DOHH2 (cell line): ENCODE data around the gene XPOT.

Source experiments
- H3F3A ChIP-seq: fragments of 200-600 bp; sonication (generic), shearing (Covaris generic); 2 replicates; pipeline ENCODE4 v1.6.0; 2016; ENCODE audit warnings: antibody characterized with exemption, mild to moderate bottlenecking; ENCODE audit not compliant: control insufficient read depth, insufficient read depth
- H3K27ac ChIP-seq: fragments of 200-600 bp; sonication (generic); 2 replicates; pipeline ENCODE4 v1.5.1; 2014; ENCODE audit warnings: low read depth, mild to moderate bottlenecking, low read length, moderate library complexity
- H3K27me3 ChIP-seq: fragments of 200-600 bp; sonication (generic); 2 replicates; pipeline ENCODE4 v1.6.1; 2014; ENCODE audit warnings: mild to moderate bottlenecking, low read length, mixed read lengths; ENCODE audit not compliant: control insufficient read depth
- H3K36me3 ChIP-seq: fragments of 200-600 bp; sonication (generic); 2 replicates; pipeline ENCODE4 v1.6.1; 2014; ENCODE audit warnings: mild to moderate bottlenecking, low read length, moderate library complexity, mixed read lengths; ENCODE audit not compliant: control insufficient read depth
- H3K4me1 ChIP-seq: fragments of 200-600 bp; sonication (generic); 2 replicates; pipeline ENCODE4 v1.6.1; 2014; ENCODE audit warnings: mild to moderate bottlenecking, low read length, mixed read lengths; ENCODE audit not compliant: control insufficient read depth
- H3K4me2 ChIP-seq: fragments of 200-600 bp; sonication (generic); 2 replicates; pipeline ENCODE4 v1.6.0; 2014; ENCODE audit warnings: mild to moderate bottlenecking, low read length, moderate library complexity
- H3K4me3 ChIP-seq: fragments of 200-600 bp; sonication (generic); 2 replicates; pipeline ENCODE4 v1.5.1; 2014; ENCODE audit warnings: mild to moderate bottlenecking, low read length, mixed read lengths
- H3K79me2 ChIP-seq: fragments of 200-600 bp; sonication (generic); 2 replicates; pipeline ENCODE4 v1.6.1; 2014; ENCODE audit warnings: mild to moderate bottlenecking, low read length, mixed read lengths; ENCODE audit not compliant: control insufficient read depth
- H3K9me2 ChIP-seq: fragments of 200-600 bp; sonication (generic); replicated peaks from 2 replicates; pipeline ENCODE4 v1.6.1; 2014; ENCODE audit warnings: mild to moderate bottlenecking, low read length, mixed read lengths; ENCODE audit not compliant: control insufficient read depth
- H3K9me3 ChIP-seq: fragments of 200-600 bp; sonication (generic); 2 replicates; pipeline ENCODE4 v1.6.1; 2014; ENCODE audit warnings: antibody characterized with exemption, low read length, mixed read lengths; ENCODE audit not compliant: control insufficient read depth, insufficient read depth
- H4K20me1 ChIP-seq: fragments of 200-600 bp; sonication (generic); 2 replicates; pipeline ENCODE4 v1.6.0; 2014; ENCODE audit warnings: low read depth, mild to moderate bottlenecking, antibody characterized with exemption, low read length, moderate library complexity; ENCODE audit not compliant: control insufficient read depth, insufficient read depth
- EZH2phosphoT487 ChIP-seq: fragments of 200-600 bp; sonication (generic); IDR thresholded peaks from 2 replicates; pipeline ENCODE4 v1.6.1; 2017; ENCODE audit warnings: borderline replicate concordance, mild to moderate bottlenecking, antibody characterized with exemption, low read length, moderate library complexity, mixed read lengths
- TF ChIP-seq, protein P1 (sequence below): fragments of 200-600 bp; sonication (generic); IDR thresholded peaks from one replicate; pipeline ENCODE4 v1.5.1; 2014; ENCODE audit warnings: antibody characterized with exemption, mild to moderate bottlenecking, low read depth, low read length; ENCODE audit not compliant: poor library complexity, severe bottlenecking

Gene XPOT

DNA sequence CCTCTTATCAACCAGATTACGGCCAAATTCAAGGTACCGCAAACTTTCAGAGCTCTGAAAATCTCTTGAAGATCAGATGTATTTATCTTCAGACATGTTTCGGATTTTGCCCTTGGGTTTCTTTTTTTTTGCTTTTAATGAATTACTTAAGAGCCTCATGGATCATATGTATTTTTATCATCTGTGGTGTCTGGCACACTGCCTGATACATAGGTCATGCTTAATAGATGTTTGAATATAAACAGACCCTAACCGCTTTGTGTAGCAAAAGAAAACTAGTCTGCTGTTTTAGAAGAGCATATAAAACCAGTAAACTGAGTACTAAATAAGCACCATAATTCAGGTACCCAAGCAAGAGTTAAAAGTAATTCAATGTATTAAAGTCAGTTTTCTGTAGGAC lies 27.6 kb downstream of the XPOT start:
- H3K27ac ChIP-seq, result no peak overlapping the region
- H3K4me2 ChIP-seq, result no peak overlapping the region
- H3K4me3 ChIP-seq, result no peak overlapping the region
- no peaks in the 10 kb centered on the region for H3K79me2 ChIP-seq
- H3K4me1 ChIP-seq, result no peaks in the 10 kb centered on the region
- no peaks in the 10 kb centered on the region for H3K27me3 ChIP-seq
- H3K36me3 ChIP-seq, result peaks cover 92% of the 10 kb centered on the region
- H3K9me3 ChIP-seq, result no peaks in the 10 kb centered on the region
- H3F3A ChIP-seq, result no peaks in the 10 kb centered on the region
- H3K9me2 ChIP-seq, result no peaks in the 10 kb centered on the region
- H4K20me1 ChIP-seq, result no peaks in the 10 kb centered on the region; the same call in 1 of the 2 replicates
- TF ChIP-seq EZH2phosphoT487, result no peak
- TF ChIP-seq, protein P1, sequence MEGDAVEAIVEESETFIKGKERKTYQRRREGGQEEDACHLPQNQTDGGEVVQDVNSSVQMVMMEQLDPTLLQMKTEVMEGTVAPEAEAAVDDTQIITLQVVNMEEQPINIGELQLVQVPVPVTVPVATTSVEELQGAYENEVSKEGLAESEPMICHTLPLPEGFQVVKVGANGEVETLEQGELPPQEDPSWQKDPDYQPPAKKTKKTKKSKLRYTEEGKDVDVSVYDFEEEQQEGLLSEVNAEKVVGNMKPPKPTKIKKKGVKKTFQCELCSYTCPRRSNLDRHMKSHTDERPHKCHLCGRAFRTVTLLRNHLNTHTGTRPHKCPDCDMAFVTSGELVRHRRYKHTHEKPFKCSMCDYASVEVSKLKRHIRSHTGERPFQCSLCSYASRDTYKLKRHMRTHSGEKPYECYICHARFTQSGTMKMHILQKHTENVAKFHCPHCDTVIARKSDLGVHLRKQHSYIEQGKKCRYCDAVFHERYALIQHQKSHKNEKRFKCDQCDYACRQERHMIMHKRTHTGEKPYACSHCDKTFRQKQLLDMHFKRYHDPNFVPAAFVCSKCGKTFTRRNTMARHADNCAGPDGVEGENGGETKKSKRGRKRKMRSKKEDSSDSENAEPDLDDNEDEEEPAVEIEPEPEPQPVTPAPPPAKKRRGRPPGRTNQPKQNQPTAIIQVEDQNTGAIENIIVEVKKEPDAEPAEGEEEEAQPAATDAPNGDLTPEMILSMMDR, result no peak

DNA sequence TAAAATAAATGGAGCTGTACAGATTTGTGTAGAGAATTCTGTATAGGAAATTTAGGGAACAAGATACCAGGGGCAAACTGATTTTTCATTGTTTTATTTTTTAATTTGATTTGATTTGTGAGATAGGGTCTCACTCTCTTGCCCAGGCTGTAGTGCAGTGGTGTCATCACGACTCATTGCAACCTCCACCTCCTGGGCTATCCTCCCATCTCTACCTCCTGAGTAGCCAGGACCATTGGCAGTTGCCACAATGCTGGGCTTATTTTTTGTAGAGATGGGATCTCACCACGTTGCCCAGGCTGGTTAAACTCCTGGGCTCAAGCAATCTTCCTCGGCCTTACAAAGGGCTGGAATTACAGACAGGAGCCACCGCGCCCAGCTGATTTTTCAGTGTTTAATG lies 29.7 kb downstream of the XPOT start:
- Histone ChIP-seq H3K4me2 (no peak overlapping the region), H4K20me1 (no peaks in the 10 kb centered on the region; the same call in 1 of the 2 replicates), H3K9me3 (no peaks in the 10 kb centered on the region), H3F3A (no peaks in the 10 kb centered on the region), H3K27me3 (no peaks in the 10 kb centered on the region), H3K4me1 (no peaks in the 10 kb centered on the region), H3K4me3 (no peak overlapping the region), H3K36me3 (peaks cover 96% of the 10 kb centered on the region), H3K79me2 (no peaks in the 10 kb centered on the region), H3K9me2 (no peaks in the 10 kb centered on the region), H3K27ac (no peak overlapping the region)
- TF ChIP-seq, protein P1, result no peak
- TF ChIP-seq EZH2phosphoT487, result no peak

DNA sequence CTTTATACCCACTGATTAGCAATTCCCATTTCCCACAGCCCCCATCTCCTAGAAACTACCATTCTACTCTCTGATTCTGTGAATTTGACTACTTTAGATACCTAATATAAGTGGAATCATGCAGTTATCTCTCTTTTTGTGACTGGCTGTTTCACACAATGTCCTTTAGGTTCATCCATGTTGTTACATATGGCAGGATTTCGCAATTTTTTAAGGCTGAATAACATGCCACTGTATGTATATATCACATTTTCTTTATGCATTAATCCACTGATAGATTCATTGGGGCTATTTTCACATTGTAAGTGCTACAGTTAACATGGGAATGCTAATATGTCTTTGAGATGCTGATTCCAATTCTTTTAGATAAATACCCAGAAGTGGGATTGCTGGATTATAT lies 35.9 kb downstream of the XPOT start:
- Histone ChIP-seq H3K79me2 (peaks cover 3% of the 10 kb centered on the region; the same call in 1 of the 2 replicates), H4K20me1 (no peaks in the 10 kb centered on the region), H3K9me3 (no peaks in the 10 kb centered on the region), H3K4me1 (peaks cover 13% of the 10 kb centered on the region), H3K36me3 (peaks cover 92% of the 10 kb centered on the region), H3K9me2 (no peaks in the 10 kb centered on the region), H3K27ac (no peak overlapping the region), H3F3A (peaks cover 12% of the 10 kb centered on the region; the same call in 1 of the 2 replicates), H3K27me3 (no peaks in the 10 kb centered on the region), H3K4me2 (no peak overlapping the region), H3K4me3 (no peak overlapping the region)
- no peak for TF ChIP-seq EZH2phosphoT487
- TF ChIP-seq, protein P1, result no peak
